D721Med (cell line): ENCODE results near the gene SMAP1.

Experiments
- DNase-seq: peaks from one replicate; pipeline ENCODE4 v3.0.0; 2011; ENCODE audit warnings: low spot score; ENCODE audit not compliant: insufficient read length
- FAIRE-seq: peaks from 2 replicates; lab custom pipeline; 2011; peaks lifted over from hg19 to GRCh38; lab: Jason Lieb, UNC
- CTCF ChIP-seq: IDR thresholded peaks from 2 replicates; pipeline ENCODE4 v1.5.1; 2012; ENCODE audit warnings: mild to moderate bottlenecking, control low read depth; ENCODE audit not compliant: insufficient read depth; ENCODE audit errors: missing control alignments

SMAP1 gene

DNA sequence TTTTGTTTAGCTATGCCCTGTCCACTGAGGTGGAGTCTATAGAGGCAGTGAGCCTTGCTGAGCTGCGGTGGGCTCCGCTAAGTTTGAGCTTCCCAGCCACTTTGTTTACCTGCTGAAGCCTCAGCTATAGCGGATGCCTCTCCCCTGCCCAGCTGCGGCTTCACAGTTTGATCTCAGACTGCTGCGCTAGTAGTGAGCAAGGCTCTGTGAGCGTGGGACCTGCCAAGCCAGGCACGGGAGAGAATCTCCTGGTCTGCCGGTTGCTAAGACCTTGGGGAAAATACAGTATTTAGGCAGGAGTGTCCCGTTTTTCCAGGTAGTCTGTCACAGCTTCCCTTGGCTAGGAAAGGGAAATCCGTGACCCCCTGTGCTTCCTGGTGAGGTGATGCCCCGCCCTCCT lies 138.4 kb downstream of the SMAP1 start:
- FAIRE-seq (no peak), DNase-seq (no peak)
- no peak for TF ChIP-seq CTCF

GRCh38 chr6:70811788-70812187 lies 144.1 kb downstream of the SMAP1 start:
- FAIRE-seq (no peak), DNase-seq (no peak)
- TF ChIP-seq CTCF = no peak

DNA sequence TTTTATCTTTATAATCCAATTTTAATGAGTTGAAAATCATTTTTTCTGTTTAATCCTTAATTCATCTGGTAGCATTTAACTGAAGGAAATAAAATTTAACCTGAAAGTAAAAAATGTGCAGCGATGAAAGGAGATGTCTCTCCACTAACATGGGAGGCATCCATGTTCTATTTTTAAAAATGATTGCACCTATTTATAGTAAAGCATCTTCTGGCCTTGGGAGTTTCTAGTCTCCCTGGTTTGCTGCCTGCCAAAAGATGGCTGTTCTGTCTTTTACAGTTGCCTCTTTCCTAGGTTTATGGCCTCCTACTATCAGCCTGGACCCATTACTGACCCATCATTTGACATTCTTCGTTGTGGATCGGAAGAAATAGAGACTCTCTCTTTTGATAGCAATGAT lies 146.2 kb downstream of the SMAP1 start:
- no peak for TF ChIP-seq CTCF
- FAIRE-seq = no peak

DNA sequence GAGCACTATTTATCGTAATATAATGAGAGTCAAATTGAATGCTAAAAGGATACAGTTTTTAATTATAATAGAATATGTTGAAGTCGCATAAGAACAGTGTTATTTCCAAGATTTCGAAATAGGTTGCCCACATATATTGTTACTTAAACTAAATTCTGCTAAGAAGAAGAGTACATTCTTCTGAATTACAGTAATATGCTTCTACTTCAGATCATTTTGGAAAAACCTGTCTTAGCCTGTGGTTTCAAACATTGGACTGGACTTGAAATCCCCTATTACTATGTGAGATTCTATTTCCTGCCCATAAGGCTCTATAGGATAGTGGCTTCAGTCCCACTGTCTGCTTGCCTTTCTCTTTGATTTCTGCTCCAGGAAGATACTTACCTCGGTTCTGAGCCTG lies 152.0 kb downstream of the SMAP1 start:
- FAIRE-seq = no peak
- no peak for TF ChIP-seq CTCF
- DNase-seq = no peak

More for the DNA sequence above, 146.2 kb downstream of the SMAP1 start:
- no peak for DNase-seq

DNA sequence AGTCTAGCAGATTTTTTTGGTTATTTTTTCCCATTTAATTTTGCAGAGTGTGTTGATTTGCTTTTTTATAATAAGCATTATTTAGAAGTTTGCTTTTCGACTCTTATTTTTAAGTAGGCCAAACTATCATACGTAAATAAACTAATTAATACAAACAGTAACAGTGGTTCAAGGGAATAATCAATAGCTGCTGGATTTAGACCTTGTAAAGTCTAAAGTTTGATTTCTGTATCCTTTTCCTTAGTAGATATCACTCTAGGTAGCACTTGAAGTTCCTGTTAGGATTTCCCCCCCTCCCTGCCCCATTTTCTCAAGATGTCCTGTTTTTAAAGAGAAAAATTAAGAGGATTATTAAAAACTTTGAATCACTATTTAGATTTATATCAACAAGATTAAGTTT lies 153.1 kb downstream of the SMAP1 start:
- DNase-seq (no peak), FAIRE-seq (no peak)
- TF ChIP-seq CTCF = no peak

DNA sequence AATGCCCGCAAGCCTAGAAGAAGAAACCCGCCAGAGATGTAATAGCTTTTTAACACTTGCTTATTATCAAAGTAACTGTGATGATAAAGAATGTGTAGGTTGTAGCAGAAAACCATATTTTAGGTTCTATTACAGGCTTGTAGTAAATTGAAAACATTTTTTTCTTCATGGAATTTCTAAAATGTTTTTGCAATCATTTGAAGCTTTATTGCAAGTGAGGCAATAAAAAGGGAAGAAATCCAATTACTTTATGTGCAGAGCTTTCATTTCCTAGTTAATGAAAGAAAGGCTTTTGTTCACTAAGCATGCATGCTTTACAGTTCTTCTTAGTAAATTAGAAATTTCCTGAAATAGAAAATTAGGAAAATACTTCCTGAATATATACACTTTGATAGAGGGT lies 154.1 kb downstream of the SMAP1 start:
- no peak for TF ChIP-seq CTCF
- DNase-seq (no peak), FAIRE-seq (no peak)

- FAIRE-seq = no peak
- no peak for DNase-seq
- TF ChIP-seq CTCF = no peak
Measured at GRCh38 chr6:70823651-70824050, 156.0 kb downstream of the SMAP1 start.
